ENCODE measurements around the gene NDUFS7.

Gene NDUFS7

DNA sequence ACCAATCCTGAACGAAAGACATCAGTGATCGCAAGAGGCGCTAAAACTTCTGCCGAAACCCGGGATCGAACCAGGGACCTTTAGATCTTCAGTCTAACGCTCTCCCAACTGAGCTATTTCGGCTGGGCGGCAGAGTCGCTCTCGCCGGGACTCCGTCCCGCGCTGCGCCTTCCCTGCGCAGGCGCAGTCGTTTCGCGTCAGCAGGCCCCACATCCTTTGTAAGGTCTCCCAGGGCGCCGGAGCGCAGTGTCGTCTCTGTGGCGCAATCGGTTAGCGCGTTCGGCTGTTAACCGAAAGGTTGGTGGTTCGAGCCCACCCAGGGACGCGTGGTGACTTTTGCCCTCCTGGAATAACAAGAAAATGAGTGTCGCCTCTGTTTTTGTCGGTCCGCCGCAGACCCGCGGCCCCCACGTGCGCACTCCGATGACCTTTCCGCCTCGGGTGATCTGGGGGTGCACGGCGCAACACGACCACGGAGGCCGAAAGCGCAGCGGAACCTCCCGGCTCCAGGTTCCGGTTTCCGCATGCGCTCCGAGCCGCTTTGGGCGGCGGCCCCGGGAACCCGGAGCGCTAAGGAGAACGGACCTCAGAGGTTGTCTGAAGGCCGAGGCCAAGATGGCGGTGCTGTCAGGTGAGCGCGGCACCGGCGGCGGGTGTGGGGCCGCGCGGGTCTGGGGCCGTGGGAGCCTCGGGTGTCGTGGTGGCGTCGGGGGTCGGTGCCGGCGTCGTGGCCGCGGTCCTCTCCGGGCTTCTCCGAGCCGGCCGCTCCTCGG lies at the start of gene NDUFS7:
NDUFS7 (plus strand) TSS at position 596 of the 773 bp plus-strand sequence; CDS start at position 616, 20 bp downstream.
- DNase-seq (ENCODE audit: low read depth in 3 of 3): peak; percentile 82 to 90 (median 83)

DNA sequence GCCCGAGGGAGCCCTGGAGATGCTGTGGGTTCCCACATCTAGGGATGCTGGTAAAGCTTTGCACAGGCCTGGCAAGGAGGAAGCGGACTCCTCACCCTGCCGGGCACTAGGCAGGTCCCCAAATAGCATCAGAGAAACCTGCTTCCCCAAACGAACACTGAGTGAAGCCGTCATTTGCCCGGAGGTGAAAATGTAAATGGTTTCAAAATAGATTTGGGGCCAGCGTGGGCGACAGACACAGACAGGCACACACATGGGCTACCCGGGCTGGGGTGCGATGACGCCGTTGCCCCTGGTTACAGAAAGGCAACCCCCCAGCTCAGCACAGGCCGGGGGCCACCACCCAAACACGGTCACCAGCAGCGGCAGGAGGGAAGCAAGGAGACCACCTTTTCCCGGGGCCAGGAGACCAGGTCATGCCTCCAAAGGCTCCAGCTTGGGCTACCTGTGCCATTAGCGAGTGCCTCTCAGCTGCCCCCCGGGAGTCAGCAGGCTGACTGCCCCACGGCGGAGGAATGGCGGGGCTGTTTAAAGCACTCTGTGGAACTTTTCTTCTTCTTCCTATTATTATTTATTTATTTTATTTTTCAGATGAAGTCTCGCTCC lies 47.5 kb upstream of the NDUFS7 start:
- no peak for DNase-seq (ENCODE audit: low read depth in 3 of 3)

DNA sequence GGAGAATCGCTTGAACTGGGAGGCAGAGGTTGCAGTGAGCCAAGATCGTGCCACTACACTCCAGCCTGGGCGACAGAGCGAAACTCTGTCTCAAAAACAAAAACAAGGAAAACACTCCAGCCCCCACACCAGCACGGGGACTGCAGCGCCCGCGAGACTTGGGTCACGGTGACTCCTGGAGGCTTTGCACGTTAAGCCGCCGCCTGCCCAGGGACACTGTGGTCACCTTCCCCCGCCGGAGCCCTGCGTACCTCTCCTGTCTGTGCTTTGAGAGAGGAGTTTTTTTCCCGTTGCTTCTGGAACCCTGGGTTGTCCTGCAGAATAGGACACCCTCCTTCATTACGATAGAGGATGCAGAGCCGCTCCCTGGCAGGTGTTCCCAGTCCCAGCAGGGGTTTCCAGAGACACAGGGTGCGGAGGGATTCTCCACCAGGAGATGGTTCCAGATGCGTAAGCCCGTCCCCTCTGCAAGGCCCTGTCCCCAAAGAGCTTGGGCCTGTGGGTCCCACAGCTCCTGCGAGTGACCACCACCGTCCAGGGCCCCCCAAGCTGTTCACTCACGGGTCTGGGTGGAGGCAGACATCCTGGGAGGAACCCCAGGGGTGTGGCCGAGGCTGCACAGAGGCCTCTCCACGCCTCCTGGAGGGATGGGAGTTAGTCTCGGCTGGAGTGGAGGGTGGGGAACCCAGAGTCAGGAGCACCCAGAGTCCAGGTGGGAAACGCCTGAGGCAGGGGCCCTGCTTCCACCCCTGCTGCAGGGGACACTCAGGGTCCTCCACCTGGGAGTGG lies 42.8 kb upstream of the NDUFS7 start:
- no peak for DNase-seq (ENCODE audit: low read depth in 3 of 3)

DNA sequence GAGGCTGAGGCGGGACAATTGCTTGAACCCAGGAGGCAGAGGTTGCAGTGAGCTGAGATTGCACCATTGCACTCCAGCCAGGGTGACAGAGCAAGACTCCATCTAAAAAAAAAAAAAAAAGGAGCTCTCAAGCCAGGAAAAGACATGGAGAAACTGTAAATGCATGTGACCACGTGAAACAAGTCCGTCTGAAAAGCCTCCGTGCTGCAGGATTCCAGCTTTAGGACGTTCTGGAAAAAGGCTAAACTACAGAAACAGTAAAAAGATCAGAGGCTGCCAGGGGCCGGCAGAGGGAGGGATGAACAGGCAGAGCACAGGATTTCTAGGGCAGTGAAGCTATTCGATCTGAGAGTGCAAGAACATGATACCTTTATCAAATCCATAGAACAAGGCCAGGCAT lies 40.7 kb upstream of the NDUFS7 start:
- no peak for DNase-seq (ENCODE audit: low read depth in 3 of 3)

DNA sequence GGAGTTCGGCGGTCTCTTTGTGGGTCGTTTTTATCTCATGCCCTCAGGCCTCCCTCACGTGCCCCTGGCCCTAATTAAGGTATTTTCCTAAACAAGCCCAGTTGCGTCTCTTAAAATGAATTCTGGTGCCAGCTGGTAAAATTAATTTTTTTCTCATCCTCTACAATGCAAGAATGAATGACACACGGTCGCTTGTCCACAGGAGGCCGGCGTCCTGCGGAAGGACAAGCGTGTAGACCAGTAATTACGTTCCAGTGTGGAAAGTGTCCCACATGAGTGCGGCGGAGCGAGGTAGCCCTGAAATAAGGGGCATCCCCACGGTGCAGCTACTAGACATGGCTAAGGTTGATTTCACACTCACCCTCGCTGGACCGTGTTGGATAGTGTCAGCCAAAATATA lies 34.5 kb upstream of the NDUFS7 start:
- no peak for DNase-seq (ENCODE audit: low read depth in 3 of 3)

DNA sequence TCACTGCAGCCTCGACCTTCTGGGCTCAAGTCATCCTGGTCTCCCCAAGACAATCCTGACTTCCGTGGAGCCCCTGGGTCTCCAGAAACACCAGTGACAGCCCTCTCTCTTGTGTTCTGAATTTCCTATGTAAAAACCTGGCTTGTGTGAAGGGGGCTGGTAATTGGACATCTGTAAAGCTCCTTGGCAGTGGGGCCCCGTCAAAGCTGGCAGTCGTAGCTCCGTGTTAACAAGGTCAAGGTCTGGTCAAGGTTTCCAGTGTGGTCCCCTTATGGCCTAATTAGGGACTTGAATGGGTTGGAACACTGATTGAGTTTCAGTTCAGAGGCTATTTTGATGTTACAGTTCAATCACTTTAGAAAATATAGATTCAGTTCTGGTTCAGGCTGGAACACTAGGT lies 32.8 kb upstream of the NDUFS7 start:
- DNase-seq (ENCODE audit: low read depth in 3 of 3): no peak

DNA sequence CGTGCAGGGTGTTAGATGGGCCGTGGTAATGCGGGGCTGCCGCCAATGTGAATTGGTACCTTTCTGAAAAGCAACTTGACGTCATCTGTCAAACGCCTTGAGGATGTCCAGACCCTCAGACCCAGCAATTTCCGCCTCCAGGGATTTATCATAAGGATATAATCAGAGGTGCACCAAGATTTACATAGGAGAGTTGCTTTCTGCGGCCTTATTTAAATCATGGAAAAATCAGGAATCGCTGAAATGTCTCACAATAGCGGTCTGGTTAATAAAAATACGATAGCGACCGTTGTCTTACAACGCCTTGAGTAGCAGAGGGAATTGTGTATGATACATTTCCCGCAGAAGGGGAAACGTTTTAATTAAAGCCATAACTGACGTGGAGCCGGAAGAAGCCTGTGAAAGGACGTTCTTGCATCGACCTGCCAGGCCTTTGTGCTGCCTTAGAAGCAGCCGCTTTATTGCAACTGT lies 32.3 kb upstream of the NDUFS7 start:
- DNase-seq (ENCODE audit: low read depth in 3 of 3): no peak

DNA sequence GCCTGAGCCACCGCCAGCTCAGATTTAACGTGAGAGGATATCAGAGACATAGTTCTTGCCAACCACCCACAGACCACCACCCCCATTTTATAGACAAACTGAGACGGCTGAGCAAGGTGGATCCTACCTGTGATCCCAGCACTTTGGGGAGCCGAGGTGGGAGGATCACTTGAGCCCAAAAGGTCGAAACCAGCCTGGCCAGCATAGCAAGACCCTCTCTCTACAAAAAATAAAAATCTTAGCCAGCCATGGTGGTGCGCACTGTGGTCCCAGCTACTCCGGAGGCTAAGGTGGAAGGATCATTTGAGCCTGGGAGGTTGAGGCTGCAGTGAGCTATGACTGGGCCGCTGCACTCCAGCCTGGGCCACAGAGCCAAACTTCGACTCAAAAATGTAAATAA lies 30.6 kb upstream of the NDUFS7 start:
- no peak for DNase-seq (ENCODE audit: low read depth in 3 of 3)

DNA sequence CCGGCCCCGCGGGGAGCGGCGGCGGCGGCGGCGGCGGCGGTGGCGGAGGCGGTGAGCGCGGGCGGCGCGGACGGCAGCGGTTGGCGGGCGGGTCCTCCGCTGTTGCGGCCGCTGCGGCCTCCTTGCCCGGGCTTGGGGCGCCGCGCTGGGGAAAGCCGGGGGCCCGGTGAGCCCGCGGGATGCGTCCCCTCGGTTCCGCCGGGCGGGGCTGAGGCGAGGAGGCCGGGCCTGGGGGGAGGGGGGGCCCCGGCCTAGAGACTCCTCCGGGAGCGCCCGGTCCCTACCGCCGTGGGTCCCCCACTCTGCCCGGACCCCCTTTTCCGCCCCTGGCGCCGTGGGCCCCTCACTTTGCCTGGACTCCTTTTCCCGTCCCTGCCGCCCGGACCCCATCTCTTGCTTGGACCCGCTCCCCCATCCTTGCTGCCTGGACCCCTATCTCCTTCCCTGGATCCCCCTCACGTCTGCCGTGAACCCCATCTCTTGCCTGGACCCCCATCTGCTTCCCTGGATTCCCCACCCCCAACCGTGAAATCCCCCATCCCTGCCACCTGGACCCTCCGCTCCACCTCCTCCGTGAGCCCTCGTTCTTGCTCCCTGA lies 28.6 kb upstream of the NDUFS7 start:
- DNase-seq (ENCODE audit: low read depth in 3 of 3): peak in 1 of 3 donors; percentile 25

DNA sequence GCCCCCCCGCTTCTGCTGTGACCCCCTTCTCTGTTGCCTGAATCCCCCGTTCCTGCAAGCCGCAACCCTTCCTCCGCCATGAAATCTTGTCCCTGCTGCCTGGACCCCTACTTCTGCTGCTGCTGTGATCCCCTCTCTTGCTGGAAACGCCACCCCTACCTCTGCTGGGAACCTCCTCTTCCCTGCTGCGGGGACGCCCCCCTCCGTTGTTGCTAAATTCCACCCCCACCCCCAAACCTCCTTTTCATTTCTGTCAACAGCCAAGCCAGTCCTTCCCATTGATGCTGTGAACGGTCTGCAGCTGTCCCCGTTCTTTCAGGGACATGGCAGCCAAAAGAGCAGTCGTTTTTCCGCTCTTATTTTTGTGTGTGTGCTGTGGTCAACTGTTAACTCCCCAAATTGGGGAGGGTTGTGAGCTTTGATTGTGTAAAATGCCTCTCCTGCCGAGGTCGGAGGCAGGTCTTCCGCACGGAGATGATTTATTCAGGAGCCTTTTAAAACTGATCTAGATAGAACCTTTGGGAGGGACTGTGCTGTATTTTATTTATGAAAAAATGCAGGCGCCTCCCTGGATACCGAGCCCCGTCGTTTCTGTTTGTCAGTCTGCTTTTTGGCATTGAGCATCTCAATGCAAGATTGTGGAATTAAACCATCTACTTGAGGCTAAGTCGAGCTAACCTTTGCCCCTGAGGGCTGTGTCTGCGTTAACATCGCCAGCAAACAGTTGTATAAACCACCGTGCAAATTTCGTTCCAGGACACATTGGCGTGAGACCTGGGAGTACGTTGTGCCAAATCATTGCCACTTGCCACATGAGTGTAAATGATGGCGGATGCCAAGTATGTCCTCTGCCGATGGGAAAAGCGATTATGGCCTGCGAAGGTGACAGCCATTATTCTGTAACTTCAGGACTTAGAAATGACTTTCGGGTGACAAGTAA lies 27.9 kb upstream of the NDUFS7 start:
- no peak for DNase-seq (ENCODE audit: low read depth in 3 of 3)

DNA sequence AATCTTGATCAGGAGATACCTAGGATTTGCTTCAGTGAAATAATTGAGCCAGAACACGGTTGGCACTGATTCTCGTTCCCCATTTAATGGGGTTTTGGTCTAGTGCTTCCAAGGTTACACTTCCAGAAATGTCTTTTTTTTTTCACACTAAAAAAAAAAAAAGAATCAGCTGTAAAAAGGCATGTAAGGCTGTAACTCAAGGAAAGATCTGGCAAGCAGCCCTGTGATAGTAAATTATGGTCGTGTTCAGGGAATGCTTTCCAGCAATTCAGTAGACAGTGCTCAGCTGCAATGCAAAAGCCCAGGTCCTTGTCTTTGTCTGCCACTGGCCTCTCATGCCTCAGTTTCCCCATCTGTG lies 27.2 kb upstream of the NDUFS7 start:
- DNase-seq (ENCODE audit: low read depth in 3 of 3): no peak

DNA sequence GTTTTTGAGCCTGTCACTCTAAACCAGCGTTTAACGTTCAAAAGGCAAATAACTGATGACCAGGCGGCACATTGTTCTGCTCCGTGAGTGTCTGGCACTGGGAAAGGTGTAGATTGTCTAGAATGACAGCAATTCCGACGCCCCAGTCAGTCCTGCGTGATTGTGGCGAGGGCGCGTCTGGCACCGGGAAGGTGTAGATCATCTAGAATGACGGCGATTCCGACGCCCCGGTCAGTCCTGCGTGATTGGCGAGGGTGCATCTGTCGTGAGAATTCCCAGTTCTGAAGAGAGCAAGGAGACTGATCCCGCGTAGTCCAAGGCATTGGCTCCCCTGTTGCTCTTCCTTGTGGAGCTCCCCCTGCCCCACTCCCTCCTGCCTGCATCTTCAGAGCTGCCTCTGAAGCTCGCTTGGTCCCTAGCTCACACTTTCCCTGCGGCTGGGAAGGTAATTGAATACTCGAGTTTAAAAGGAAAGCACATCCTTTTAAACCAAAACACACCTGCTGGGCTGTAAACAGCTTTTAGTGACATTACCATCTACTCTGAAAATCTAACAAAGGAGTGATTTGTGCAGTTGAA lies 26.1 kb upstream of the NDUFS7 start:
- DNase-seq (ENCODE audit: low read depth in 3 of 3): no peak

DNA sequence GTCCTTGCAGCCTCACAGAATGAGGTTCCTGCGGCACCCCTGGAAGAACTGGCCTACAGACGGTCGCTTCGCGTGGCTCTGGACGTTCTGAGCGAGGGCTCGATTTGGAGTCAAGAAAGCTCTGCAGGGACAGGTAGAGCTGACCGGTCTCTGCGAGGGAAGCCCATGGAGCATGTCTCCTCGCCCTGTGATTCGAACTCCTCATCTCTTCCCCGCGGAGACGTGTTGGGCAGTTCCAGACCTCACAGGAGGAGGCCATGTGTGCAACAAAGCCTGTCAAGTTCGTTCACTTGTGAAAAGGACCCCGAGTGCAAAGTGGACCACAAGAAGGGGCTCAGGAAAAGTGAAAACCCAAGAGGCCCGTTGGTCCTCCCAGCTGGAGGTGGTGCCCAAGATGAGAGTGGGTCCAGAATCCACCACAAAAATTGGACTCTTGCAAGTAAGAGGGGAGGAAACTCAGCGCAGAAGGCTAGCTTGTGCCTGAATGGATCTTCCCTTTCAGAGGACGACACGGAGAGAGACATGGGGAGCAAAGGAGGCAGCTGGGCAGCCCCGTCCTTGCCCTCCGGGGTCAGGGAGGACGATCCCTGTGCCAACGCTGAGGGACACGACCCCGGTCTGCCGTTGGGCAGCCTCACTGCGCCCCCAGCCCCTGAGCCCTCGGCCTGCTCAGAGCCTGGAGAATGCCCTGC lies 23.4 kb upstream of the NDUFS7 start:
- no peak for DNase-seq (ENCODE audit: low read depth in 3 of 3)

DNA sequence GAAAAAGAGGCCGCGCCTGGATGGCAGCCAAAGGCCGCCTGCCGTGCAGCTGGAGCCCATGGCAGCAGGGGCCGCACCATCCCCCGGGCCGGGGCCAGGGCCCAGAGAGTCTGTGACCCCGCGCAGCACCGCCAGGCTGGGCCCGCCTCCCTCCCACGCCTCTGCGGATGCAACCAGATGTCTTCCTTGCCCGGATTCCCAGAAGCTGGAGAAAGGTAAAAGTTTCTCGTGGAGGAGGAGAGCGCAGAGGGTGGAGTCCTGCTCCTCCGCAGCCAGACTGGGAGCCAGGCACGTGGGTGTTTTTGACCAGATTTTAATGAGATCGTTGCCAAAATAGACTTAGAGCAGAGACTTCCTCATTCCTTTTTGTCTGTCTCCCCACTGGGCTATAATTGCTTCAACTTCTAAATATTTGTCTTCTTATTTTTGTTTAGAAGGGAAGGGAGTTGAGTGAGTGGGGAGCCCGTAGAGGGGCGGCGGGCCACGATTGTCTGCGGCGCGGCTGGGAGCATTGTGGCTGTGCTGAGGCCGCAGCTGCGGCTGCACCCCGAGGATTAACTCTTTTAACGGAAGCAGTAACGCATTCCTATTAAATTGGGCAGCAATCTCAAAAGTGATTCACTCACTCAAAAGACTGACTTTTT lies 22.8 kb upstream of the NDUFS7 start:
- DNase-seq (ENCODE audit: low read depth in 3 of 3): no peak

DNA sequence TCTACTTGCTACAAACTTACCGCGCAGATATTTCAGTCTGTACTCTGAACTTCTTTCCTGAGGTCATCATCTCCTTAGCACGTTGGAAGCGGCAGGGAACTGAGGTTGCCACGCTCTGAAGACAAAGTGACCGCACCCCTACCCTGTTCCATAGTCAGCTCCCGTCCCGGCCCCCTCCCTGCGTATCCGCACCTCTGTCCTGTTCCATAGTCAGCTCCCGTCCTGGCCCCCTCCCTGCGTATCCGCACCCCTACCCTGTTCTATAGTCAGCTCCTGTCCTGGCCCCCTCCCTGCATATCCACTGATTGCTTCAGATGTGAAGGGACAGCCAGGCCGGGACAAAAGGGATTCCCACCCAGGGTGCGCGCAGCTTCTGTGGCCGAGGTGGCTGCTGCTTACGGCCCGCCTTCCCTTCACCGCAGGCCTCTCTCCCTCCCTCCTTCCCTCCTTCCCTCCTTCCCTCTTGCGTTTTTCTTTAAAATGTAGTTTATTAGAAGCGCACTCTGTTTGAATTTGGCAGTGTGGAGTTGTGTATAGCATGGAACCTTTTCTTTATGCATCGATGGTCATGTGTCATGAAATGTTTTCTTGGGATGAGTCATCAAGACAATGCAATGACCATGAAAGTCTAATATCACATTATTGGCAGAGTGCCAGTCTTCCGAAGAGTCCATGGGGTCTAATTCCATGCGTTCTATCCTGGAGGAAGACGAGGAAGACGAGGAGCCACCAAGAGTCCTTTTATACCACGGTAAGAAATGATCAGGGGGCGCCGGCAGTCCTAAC lies 21.9 kb upstream of the NDUFS7 start:
- no peak for DNase-seq (ENCODE audit: low read depth in 3 of 3)

DNA sequence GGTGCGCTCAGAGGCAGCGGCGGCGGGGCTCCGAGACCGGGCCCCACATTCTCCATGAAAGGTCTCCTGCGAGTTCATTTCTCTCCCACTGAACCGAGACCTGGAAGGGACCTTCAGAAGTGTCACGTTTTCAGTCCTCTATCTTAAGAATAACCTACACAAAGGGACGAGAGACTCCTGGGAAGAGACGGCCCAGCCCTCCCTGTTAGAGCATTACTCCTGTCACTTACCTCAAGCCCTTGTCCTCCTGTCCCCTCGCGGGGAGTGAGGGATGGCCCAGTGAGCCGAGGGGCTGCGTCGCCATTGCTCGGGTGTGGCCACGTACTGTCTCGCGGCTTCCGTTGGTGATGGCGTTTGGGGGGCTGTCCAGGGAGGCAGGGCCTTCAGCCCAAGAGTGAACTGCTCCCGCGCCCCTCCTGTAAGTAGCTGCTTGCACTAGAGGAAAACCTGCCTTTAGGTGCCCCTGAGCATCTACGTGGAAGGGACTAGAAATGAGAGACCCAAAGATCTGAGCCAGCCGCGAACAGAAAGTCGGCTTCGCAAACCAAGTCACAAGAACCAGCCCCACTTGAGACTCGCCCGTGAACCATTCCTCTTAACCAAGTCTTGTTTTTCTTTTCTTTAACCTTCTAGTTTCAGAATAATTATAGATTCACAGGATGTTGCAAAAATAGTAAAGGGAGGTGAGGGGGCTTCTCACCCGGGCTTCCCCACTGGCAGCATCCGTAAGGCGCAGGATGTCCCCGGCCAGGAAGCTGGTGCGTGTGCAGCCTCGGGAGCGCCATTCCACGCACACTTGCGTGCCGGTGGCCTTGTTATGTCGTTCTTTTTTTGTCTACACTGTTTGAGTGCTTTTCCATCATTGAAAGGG lies 21.1 kb upstream of the NDUFS7 start:
- no peak for DNase-seq (ENCODE audit: low read depth in 3 of 3)

DNA sequence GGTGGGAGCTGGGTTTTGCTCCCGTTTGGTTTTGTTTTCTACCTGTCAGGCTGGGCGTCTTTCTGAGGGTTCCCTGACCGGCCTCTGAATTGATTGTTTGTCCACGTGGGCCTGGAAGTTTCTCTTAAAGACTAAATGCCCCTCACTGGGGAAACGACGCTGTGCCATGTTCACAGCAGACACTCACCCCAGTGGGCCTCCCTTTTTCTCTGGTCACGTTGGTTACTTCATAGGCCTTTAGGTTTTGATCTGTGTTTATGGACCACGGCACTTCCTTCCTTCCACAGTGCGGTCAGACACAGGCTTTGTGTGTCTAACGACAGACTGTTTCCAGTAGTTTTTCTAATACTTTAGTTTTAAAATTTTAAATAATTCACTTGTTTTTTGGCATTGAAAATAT lies 20.1 kb upstream of the NDUFS7 start:
- DNase-seq (ENCODE audit: low read depth in 3 of 3): no peak

Data from stimulated activated CD4-positive, alpha-beta T cell treated with anti-CD3 and anti-CD28 coated beads, TNF-alpha, amount 100 ng/mL, for 48 hours (primary cell).